HepG2 (cell line): Measurements from ENCODE around the gene FOLR2. TPM values are rescaled to one million over a fixed set of nuclear protein-coding genes. Genes with fewer than 3 reads are reported as not detected.

Experiments
- FOSL1 ChIP-seq: sonication (generic); formaldehyde crosslinking; IDR thresholded peaks from 2 replicates; pipeline ENCODE4 v1.9.0; 2021; ENCODE audit warnings: missing genetic modification reagents, borderline replicate concordance
- HDAC1 ChIP-seq: sonication (generic); formaldehyde crosslinking; IDR thresholded peaks from 2 replicates; pipeline ENCODE4 v1.5.1; 2020; ENCODE audit warnings: mild to moderate bottlenecking, missing genetic modification reagents
- THAP9 ChIP-seq: sonication (generic); formaldehyde crosslinking; IDR thresholded peaks from 2 replicates; pipeline ENCODE4; 2020; ENCODE audit warnings: missing genetic modification reagents, mild to moderate bottlenecking, borderline replicate concordance
- ZNF180 ChIP-seq: sonication (generic); formaldehyde crosslinking; IDR thresholded peaks from 2 replicates; pipeline ENCODE4 v1.4.0; 2020; ENCODE audit warnings: low read depth, missing genetic modification reagents, borderline replicate concordance
- ZNF280B ChIP-seq: sonication (generic); formaldehyde crosslinking; IDR thresholded peaks from 2 replicates; pipeline ENCODE4 v1.5.0; 2020; ENCODE audit warnings: missing genetic modification reagents, mild to moderate bottlenecking, borderline replicate concordance
- ZNF639 ChIP-seq: conservative IDR thresholded peaks from 2 replicates; pipeline ENCODE4 v1.6.1; 2018; ENCODE audit warnings: missing genetic modification reagents
- ZNF710 ChIP-seq: sonication (generic); formaldehyde crosslinking; IDR thresholded peaks from 2 replicates; pipeline ENCODE4 v1.5.0; 2020; ENCODE audit warnings: mild to moderate bottlenecking, missing genetic modification reagents, borderline replicate concordance
- polyA plus RNA-seq, 8 experiments: library from polyadenylated mRNA; depleted of rRNA in 3 of 8; stranded (reverse) in 7 of 8; unstranded in 1 of 8; fragments of >200 nt; fragmentation: Illumina TruSeq in 4 of 8; extraction: Trizol in 4 of 8; gene quantifications; 2 replicates each; pipeline versions ENCODE4 v1.2.1 to v1.2.3, GENCODE V29; 2011 to 2016; ENCODE audit warnings: low read depth in 4 of 8, missing spikeins in 1 of 8, mixed read lengths in 1 of 8; ENCODE audit not compliant: insufficient read depth in 1 of 8
- total RNA-seq, 5 experiments: library from RNA; depleted of rRNA; stranded (reverse); fragments of >200 nt; fragmentation: Illumina TruSeq; extraction: Trizol; gene quantifications; 2 replicates each; pipeline ENCODE4 v1.2.3, GENCODE V29; 2016; ENCODE audit warnings: low read depth in 1 of 5

The FOLR2 gene
- total and polyA plus RNA-seq, 2 of the 13 experiments (the other 11 are each of a cell fraction or from before 2014, with no cell fraction given), result 0.09 TPM; not detected in 1

- TF ChIP-seq THAP9 (CRISPR knock-in tag) (0 out of 2 replicates have a peak, but pooled peaks have one; percentile 30), ZNF639 (CRISPR knock-in tag) (no peak), ZNF280B (CRISPR knock-in tag) (no peak), ZNF710 (CRISPR knock-in tag) (no peak), ZNF180 (CRISPR knock-in tag) (no peak), HDAC1 (CRISPR knock-in tag) (no peak), FOSL1 (CRISPR knock-in tag) (no peak)
Observed at GRCh38 chr11:72222106-72222891, 5.7 kb downstream of the FOLR2 start (continued).
